Activated T-cell treated with anti-CD3 and anti-CD28 coated beads, Interleukin-2, amount 50 U/mL, for 4 hours (primary cell): Measurements from ENCODE around the gene RESP18. TPM values are rescaled to one million over a fixed set of nuclear protein-coding genes. Genes with fewer than 3 reads are reported as not detected.
A peak's percentile ranks its signal among the peaks of the same experiment; 100 is the strongest.
"Not testable (repeated sequence)": the region's sequence is repeated elsewhere in the genome, so short reads cannot be mapped to it uniquely, and the experiment has no call there.

Experiments used
- ATAC-seq, 2 donors: fragments of 200-7000 bp; cut with Tn5 transposase; one replicate each; pipeline ENCODE4 v1.10.0; 2021
- DNase-seq: peaks from one replicate; pipeline ENCODE4 v3.0.0-alpha.2; 2020
- H3K27me3 Mint-ChIP-seq: one replicate; pipeline ENCODE4 v1.8.0; 2021; ENCODE audit warnings: low read depth, mixed read lengths
- H3K36me3 Mint-ChIP-seq: one replicate; pipeline ENCODE4 v1.8.0; 2022; ENCODE audit warnings: mixed read lengths; ENCODE audit not compliant: insufficient read depth
- H3K4me1 Mint-ChIP-seq: one replicate; pipeline ENCODE4 v1.8.0; 2021; ENCODE audit warnings: low read depth, mixed read lengths
- H3K4me3 Mint-ChIP-seq: one replicate; pipeline ENCODE4 v1.8.0; 2021; ENCODE audit warnings: mild to moderate bottlenecking, moderate library complexity, mixed read lengths
- H3K9me3 Mint-ChIP-seq: one replicate; pipeline ENCODE4 v1.8.0; 2021; ENCODE audit warnings: mixed read lengths
- total RNA-seq, 3 donors: library from RNA; stranded (reverse); gene quantifications; one replicate each; pipeline ENCODE4 v1.2.1, GENCODE V29; 2021

Gene RESP18
- total RNA-seq, 3 donors from 2014 or later, result not detected

DNA sequence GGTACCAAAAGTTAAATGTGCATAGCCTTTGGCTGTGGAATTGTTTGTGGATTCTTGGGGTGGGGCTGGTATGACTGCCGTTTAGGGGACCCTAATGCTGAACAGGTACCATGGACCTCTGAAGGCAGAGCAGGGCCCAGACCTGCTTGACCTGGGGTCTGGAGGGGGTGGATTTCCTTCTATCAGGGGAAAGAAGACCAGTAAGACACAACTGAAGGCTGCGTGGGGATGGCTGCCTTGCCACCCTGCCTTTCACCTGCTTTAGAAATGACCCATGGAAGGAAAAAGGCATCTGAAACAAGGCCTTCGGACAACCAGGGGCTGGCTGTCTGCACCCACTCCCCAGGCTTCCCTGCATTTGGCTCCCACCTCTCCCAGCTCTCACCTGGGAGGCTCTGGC is 17.7 kb upstream of the RESP18 start:
- H3K36me3 Mint-ChIP-seq, result no peaks in the 10 kb centered on the region
- DNase-seq (no peak), ATAC-seq (no peak)
- H3K27me3 Mint-ChIP-seq, result peaks cover 32% of the 10 kb centered on the region
- H3K9me3 Mint-ChIP-seq, result no peaks in the 10 kb centered on the region
- H3K4me1 Mint-ChIP-seq, result no peaks in the 10 kb centered on the region
- no peak overlapping the region for H3K4me3 Mint-ChIP-seq

DNA sequence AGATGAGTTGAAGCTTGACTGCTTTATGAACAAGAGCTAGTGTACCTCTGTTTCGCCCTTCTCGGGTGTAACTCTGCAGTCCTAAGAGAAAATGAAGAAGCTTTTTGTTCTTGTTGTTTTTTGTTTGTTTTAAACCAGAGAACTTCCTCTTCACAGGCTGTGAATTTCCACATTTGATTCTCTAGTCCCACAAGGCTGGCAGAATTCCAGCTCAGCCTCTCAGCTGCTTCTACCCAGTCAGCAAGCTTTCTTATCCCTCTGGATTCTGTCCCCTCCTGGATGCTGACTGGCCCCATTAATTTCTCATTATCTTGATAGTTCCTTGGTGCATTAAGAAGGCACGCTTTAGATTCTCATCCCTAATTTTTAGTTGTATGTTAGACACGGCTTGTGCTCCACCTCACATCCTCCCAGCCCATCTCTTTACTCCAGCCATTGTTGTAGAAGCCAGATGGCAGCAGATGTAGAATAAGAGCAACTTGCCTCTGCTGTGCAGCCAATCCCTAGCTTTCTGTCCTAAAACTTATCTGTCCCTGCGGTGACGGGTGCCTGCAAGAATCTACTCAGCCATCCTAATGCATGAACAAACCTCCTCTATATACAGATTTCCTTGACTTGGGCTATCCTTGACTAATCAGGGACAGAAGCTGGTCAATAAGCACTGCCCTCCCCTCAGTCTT is 12.3 kb upstream of the RESP18 start:
- no peaks in the 10 kb centered on the region for H3K36me3 Mint-ChIP-seq
- H3K27me3 Mint-ChIP-seq, result peaks cover 19% of the 10 kb centered on the region
- ATAC-seq, result no peak
- H3K4me3 Mint-ChIP-seq, result no peak overlapping the region
- no peak for DNase-seq
- H3K4me1 Mint-ChIP-seq, result no peaks in the 10 kb centered on the region
- no peaks in the 10 kb centered on the region for H3K9me3 Mint-ChIP-seq

DNA sequence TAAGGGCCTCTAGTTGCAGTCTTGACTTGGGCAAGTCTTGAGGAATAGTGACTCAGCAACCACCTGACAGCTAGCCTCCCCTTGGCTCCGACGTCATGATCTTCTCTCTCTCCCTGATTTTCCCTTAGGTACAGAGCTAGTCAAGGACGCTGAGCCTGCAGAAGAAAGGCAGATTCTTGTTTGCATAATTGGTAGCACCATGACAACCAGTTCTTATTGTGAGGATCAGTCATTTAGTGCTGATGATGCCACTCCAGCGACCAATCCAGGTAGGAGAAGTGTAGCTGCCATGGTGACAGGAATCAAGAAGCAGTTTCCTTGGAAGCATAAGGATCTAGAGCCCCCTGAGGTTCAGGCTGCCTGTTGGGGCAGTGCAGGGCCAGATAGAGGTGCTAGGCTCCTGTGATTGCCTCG is 2.8 kb upstream of the RESP18 start:
- peaks cover 79% of the 10 kb centered on the region for H3K27me3 Mint-ChIP-seq
- H3K4me3 Mint-ChIP-seq, result no peak overlapping the region
- ATAC-seq, result no peak
- DNase-seq, result no peak
- H3K36me3 Mint-ChIP-seq, result peaks cover 2% of the 10 kb centered on the region
- peaks cover 9% of the 10 kb centered on the region for H3K9me3 Mint-ChIP-seq
- H3K4me1 Mint-ChIP-seq, result no peaks in the 10 kb centered on the region

DNA sequence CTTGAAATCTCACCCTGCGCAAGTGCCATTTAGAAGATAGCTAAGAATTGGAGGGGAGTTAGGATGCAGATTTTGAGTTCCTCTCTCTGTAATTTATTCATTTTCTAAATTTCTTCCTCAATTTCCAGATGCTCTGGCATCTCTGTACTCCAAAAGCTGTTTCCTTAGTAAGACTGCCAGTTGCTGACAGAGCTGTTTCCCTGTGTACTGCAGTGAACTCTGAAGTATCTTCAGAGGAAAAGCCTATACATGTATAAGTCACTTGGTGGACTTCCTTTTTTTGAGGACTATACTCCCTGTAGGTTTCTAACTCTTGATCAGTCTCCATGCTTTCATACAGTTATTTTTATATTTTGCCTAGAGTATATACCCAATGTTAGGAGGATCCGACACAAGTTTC is 1.5 kb upstream of the RESP18 start:
- peaks cover 75% of the 10 kb centered on the region for H3K27me3 Mint-ChIP-seq
- DNase-seq (no peak), ATAC-seq (no peak)
- no peak overlapping the region for H3K4me3 Mint-ChIP-seq
- H3K36me3 Mint-ChIP-seq, result peaks cover 2% of the 10 kb centered on the region
- H3K9me3 Mint-ChIP-seq, result peaks cover 9% of the 10 kb centered on the region
- H3K4me1 Mint-ChIP-seq, result no peaks in the 10 kb centered on the region

DNA sequence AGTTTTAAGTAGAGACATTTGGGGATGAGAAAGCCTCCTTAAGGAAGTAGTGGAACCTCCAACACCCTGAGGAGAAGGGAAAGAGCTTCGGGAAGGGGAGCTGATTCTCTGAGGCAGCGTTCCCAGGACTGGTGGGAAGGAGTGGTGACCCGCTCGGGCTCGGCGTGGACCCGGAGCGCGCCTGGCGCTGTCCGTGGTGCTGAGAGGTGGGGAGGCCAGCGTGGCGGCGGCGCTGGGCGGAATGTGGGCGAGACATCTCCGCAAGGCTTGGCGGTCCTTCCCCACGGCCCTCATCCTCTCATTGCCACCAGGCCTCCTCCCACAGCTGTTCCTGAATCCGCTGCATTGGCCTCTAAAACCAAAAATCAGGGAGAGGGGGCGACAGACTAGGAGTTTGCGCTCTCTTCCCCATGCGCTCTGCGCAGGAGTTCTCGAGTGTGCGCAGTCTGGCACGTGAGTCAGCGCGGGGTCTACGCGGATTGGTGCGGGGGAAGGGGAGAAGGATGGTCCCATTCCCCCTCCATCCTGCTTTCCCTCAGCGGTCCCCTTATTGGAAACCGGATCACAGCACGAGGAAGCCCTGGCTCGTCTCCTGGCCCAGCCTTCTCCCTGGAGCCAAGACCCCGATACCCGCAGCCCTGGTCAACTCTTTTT is 857 bp downstream of the RESP18 start:
- H3K36me3 Mint-ChIP-seq, result peaks cover 1% of the 10 kb centered on the region
- peaks cover 9% of the 10 kb centered on the region for H3K9me3 Mint-ChIP-seq
- peaks cover 74% of the 10 kb centered on the region for H3K27me3 Mint-ChIP-seq
- H3K4me1 Mint-ChIP-seq, result no peaks in the 10 kb centered on the region
- ATAC-seq, result no peak
- H3K4me3 Mint-ChIP-seq, result no peak overlapping the region
- no peak for DNase-seq

DNA sequence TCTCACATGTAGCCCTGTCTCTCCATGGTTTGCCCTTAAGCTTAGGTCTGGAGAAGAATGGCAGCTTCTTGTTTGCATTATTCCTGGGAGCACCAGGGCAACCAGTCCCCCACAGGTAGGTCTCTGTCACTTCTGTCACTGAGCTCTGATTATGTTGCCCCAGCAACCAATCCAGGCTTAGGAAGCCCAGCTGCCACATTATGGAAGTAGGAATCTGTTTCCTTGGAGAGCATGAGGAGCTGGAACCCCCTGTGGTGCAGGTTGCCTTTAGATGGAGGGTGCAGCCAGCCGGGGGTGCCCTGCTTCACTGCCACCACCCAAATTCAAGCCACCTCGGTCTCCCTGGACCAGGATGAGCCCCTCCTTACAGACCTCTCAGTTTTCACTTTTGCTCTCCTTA is 4.8 kb downstream of the RESP18 start:
- Mint-ChIP-seq H3K36me3 (no peaks in the 10 kb centered on the region), H3K27me3 (peaks cover 53% of the 10 kb centered on the region), H3K4me3 (no peak overlapping the region), H3K4me1 (no peaks in the 10 kb centered on the region), H3K9me3 (no peaks in the 10 kb centered on the region)
- no peak for ATAC-seq
- DNase-seq, result no peak

DNA sequence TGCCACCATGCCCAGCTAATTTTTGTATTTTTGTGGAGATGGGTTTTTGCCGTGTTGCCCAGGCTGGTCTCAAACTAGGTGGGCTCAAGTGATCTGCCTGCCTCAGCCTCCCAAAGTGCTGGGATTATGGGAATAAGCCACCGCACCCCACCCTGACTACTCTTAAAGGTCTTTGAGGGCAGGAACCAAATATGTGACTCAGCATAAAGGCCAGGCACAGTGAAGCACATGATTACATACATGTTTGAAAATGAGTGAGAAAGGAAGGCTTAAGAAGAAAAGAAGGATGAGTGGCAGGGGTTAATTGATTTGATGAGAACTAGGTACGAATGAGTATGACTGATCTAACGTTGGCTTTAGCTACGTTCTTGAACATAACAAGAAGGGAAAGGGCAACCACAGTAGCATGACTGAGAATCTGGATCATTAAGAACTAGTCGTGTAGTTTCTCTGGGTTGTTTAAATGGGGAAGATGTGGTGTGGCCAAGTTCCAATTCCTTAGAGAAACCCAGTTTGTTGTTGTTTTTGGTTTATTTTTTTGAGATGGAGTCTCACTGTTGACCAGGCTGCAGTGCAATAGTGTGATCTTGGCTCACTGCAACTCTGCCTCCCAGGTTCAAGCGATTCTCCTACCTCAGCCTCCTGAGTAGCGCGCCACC is 6.8 kb downstream of the RESP18 start:
- peaks cover 35% of the 10 kb centered on the region for H3K27me3 Mint-ChIP-seq
- H3K4me3 Mint-ChIP-seq, result no peak overlapping the region
- H3K4me1 Mint-ChIP-seq, result peaks cover 10% of the 10 kb centered on the region
- no peaks in the 10 kb centered on the region for H3K36me3 Mint-ChIP-seq
- no peaks in the 10 kb centered on the region for H3K9me3 Mint-ChIP-seq
- ATAC-seq, result no peak
- no peak for DNase-seq

DNA sequence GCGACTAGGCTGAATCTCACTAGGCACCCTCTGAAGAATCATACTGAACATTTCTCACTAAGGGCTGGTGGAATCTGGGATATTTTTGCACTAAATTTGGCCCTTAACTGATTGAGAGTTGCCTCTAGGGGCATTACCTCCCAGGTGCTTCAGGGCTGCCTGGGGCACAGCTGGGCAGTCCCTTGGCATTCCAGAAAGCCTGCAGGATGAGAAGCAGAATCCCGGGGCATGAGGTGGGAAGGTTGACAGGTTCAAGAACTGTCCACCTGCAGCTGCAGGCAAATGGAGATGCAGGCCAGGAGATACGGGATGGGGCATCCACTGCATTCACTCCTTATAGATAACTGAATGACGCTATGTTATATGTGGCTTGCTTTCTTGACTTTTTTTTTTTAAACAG is 7.4 kb downstream of the RESP18 start:
- Mint-ChIP-seq H3K27me3 (peaks cover 30% of the 10 kb centered on the region), H3K36me3 (no peaks in the 10 kb centered on the region), H3K4me3 (no peak overlapping the region), H3K9me3 (no peaks in the 10 kb centered on the region), H3K4me1 (peaks cover 11% of the 10 kb centered on the region)
- no peak for ATAC-seq
- DNase-seq, result no peak

DNA sequence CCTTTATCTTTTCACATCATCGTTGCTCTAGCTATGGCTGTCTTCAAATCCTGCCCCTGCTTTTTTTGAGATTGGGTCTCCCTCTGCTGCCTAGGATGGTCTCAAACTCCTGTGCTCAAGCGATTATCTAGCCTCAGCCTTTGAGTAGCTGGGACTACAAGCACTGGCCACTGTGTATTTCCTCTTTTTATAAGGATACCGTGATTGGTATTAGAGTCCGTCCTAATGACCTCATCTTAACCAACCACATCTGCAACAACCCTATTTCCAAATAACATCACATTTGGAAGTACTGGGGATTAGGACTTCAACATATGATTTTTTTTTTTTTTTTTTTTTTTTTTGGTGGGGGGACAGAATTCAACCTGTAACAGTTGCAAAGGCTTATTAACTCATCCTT is 9.1 kb downstream of the RESP18 start:
- Mint-ChIP-seq H3K4me1 (peaks cover 11% of the 10 kb centered on the region), H3K27me3 (peaks cover 23% of the 10 kb centered on the region), H3K4me3 (no peak overlapping the region), H3K9me3 (no peaks in the 10 kb centered on the region), H3K36me3 (no peaks in the 10 kb centered on the region)
- DNase-seq (no peak), ATAC-seq (no peak)

DNA sequence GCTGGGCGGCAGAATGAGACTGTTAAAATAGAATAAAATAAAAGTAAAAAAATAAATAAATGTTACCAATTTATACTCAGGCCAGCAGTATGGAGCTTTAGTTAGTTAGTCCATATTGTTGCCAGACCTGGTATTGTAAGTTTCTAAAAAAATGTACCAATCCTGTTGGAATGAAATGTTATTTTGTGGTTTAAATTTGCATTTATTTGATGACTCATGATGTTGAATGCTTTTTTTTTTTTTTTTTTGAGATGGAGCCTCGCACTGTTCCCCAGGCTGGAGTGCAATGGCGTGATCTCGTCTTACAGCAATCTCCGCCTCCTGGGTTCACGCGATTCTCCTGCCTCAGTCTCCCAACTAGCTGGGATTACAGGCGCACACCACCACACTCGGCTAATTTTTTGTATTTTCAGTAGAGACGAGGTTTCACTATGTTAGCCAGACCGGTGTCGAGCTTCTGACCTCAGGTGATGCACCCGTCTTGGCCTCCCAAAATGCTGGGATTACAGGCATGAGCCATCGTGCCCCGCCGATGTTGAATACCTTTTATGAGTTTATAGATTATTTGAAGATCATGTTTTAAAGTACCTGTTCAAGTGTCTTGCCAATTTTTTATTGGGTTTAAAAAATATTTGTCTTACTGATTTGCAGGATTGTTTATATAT is 17.6 kb downstream of the RESP18 start:
- no peaks in the 10 kb centered on the region for H3K36me3 Mint-ChIP-seq
- H3K9me3 Mint-ChIP-seq, result no peaks in the 10 kb centered on the region
- no peak overlapping the region for H3K4me3 Mint-ChIP-seq
- H3K4me1 Mint-ChIP-seq, result no peaks in the 10 kb centered on the region
- DNase-seq (no peak), ATAC-seq (no peak)
- H3K27me3 Mint-ChIP-seq, result peaks cover 22% of the 10 kb centered on the region

DNA sequence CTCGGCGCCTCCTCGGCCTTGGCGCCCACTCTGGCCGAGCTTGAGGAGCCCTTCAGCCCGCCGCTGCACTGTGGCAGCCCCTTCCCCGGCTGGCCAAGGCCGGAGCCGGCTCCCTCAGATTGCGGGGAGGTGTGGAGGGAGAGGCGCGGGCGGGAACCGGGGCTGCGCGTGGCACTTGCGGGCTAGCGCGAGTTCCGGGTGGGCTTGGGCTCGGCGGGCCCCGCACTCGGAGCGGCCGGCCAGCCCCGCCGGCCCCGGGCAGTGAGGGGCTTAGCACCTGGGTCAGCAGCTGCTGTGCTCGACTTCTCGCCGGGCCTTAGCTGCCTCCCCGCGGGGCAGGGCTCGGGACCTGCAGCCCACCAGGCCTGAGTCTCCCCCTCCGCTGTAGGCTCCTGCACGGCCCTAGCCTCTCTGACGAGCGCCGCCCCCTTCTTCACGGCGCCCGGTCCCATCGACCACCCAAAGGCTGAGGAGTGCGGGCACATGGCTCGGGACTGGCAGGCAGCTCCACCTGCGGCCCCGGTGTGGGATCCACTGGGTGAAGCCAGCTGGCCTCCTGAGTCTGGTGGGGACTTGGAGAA is 19.8 kb downstream of the RESP18 start:
- peaks cover 38% of the 10 kb centered on the region for H3K27me3 Mint-ChIP-seq
- H3K9me3 Mint-ChIP-seq, H3K4me3 Mint-ChIP-seq, ATAC-seq, H3K4me1 Mint-ChIP-seq, DNase-seq, H3K36me3 Mint-ChIP-seq: not testable (repeated sequence)

DNA sequence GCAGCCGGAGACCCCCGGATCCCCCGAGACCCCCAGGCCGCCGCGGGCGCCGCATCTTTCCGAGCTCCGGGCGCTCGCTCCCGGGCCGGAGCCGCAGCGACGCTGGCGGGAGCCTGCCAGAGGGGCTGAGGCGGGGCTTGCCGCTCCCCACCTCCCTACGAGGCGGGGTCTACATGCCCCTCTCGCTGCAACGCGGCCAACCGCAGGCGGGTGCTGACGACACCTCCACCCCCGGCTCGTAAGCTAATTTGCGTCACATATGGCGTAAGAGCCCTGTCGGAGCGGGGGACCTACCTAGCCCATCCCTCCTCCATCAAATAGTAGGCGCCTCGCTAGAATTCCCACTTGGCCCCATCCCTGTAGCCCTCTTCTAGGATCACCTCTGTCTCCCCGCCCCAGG is 23.3 kb downstream of the RESP18 start, which contains the start of gene PTPRN:
Gene PTPRN (minus strand): TSS at position 124 of the 400 bp plus-strand sequence. CDS start 69 bp downstream, at position 55.
- no peak for ATAC-seq
- H3K36me3 Mint-ChIP-seq, result no peaks in the 10 kb centered on the region
- H3K27me3 Mint-ChIP-seq, result peaks cover 72% of the 10 kb centered on the region
- no peak for DNase-seq
- peaks cover 2% of the 10 kb centered on the region for H3K4me1 Mint-ChIP-seq
- H3K4me3 Mint-ChIP-seq, result no peak within 1 kb of the TSS
- no peaks in the 10 kb centered on the region for H3K9me3 Mint-ChIP-seq

DNA sequence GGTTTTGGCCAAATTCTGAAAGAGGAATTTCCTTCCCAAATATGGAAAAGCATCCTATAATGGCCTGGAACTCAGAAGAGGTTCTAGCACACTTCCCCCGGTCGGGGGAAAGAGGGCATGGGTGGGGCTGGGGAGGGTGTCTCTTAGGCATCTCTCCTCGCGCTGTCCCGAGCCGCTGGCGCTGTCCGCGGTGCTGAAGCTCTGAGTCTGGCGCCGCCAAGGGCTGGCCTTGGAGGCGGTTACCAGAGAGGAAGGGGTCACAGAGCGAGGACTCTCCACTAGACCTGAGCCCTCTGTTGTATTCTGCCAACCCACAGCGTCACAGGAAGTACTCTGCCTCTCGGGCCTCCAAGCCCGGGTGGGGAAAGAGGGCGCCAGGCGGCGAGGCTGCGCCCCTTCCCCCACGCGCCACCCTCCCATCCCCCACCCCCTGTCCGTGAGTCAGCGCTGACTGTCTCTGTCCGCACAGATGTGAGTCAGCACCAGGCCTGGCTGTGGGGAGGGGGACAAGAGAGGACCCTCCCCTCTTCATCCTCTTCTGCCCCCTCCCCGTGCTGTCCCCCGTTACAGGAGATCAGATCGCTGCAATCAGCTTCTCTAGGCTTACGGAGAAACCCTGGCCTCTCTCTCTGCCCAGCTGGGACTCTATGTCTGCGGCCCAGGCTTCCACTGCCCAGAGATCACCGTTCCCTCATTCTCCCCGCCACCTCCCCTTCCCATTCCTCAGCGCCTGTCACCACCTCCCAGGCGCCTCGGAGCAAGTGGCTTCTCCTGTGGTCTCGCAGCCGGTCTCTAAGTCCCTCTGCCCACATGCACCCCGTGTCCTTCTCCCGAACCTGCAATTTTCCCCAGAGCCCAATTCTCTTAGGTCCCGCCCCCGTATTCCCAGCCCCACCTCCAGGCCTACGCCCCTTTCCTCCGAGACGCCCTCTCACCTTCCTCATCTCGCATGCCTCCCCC is 24.1 kb downstream of the RESP18 start:
- Mint-ChIP-seq H3K36me3 (no peaks in the 10 kb centered on the region), H3K4me1 (peaks cover 2% of the 10 kb centered on the region), H3K27me3 (peaks cover 74% of the 10 kb centered on the region), H3K9me3 (no peaks in the 10 kb centered on the region), H3K4me3 (no peak overlapping the region)
- ATAC-seq, result peak; percentile 82
- peak; percentile 57 for DNase-seq
